ENCODE data around the gene TYMP.
"Not testable (repeated sequence)": the region's sequence is repeated elsewhere in the genome, so short reads cannot be mapped to it uniquely, and the experiment has no call there.

Gene TYMP

GRCh38 chr22:50545522-50546325, 15.9 kb upstream of the TYMP start, which contains the start of gene KLHDC7B:
Gene KLHDC7B (plus strand): TSS chr22:50545899. CDS start chr22:50546244, 345 bp downstream.
- no peak for TF ChIP-seq CTCF (IDR thresholded peaks at IDR 0.05; ENCODE audit: unreplicated experiment in 3 of 3)
- Mint-ChIP-seq H3K27ac (no peak within 1 kb of the TSS), H3K4me3 (no peak within 1 kb of the TSS), H3K4me1 (no peaks in the 10 kb centered on the region), H3K27me3 (ENCODE audit: low read depth) (peaks cover 12% of the 10 kb centered on the region), H3K9me3 (no peaks in the 10 kb centered on the region), H3K36me3 (ENCODE audit: low read depth) (no peaks in the 10 kb centered on the region)

GRCh38 chr22:50544746-50545253, 15.0 kb upstream of the TYMP start:
- Mint-ChIP-seq H3K4me1 (no peaks in the 10 kb centered on the region), H3K9me3 (no peaks in the 10 kb centered on the region), H3K36me3 (ENCODE audit: low read depth) (no peaks in the 10 kb centered on the region), H3K27ac (no peak overlapping the region), H3K27me3 (ENCODE audit: low read depth) (peaks cover 12% of the 10 kb centered on the region), H3K4me3 (no peak overlapping the region)
- TF ChIP-seq CTCF (IDR thresholded peaks at IDR 0.05; ENCODE audit: unreplicated experiment in 3 of 3), result no peak

GRCh38 chr22:50544078-50544745, 14.4 kb upstream of the TYMP start:
- peak; percentile 41 to 62 (median 52) for TF ChIP-seq CTCF (IDR thresholded peaks at IDR 0.05; ENCODE audit: unreplicated experiment in 3 of 3)
- Mint-ChIP-seq H3K27ac (no peak overlapping the region), H3K27me3 (ENCODE audit: low read depth) (peaks cover 16% of the 10 kb centered on the region), H3K4me1 (no peaks in the 10 kb centered on the region), H3K9me3 (no peaks in the 10 kb centered on the region), H3K4me3 (peak overlapping the region in 2 of 3 experiments; percentile 16 to 29), H3K36me3 (ENCODE audit: low read depth) (no peaks in the 10 kb centered on the region)

GRCh38 chr22:50542416-50542927, 12.7 kb upstream of the TYMP start:
- Mint-ChIP-seq H3K27ac (no peak overlapping the region), H3K36me3 (ENCODE audit: low read depth) (no peaks in the 10 kb centered on the region), H3K4me3 (peak overlapping the region in 2 of 3 experiments; percentile 1), H3K9me3 (no peaks in the 10 kb centered on the region), H3K27me3 (ENCODE audit: low read depth) (peaks cover 21% of the 10 kb centered on the region), H3K4me1 (no peaks in the 10 kb centered on the region)
- TF ChIP-seq CTCF (IDR thresholded peaks at IDR 0.05; ENCODE audit: unreplicated experiment in 3 of 3), result no peak

GRCh38 chr22:50541667-50542026, 11.8 kb upstream of the TYMP start:
- H3K4me3 Mint-ChIP-seq; H3K27ac Mint-ChIP-seq; H3K4me1 Mint-ChIP-seq; H3K9me3 Mint-ChIP-seq; H3K36me3 Mint-ChIP-seq (ENCODE audit: low read depth): not testable (repeated sequence)
- peaks cover 21% of the 10 kb centered on the region for H3K27me3 Mint-ChIP-seq (ENCODE audit: low read depth)

GRCh38 chr22:50540381-50540780, 10.6 kb upstream of the TYMP start:
- H3K4me3 Mint-ChIP-seq, result no peak overlapping the region

More at GRCh38 chr22:50540381-50540780, 10.6 kb upstream of the TYMP start:
- Mint-ChIP-seq H3K27me3 (ENCODE audit: low read depth) (peaks cover 21% of the 10 kb centered on the region), H3K4me1 (no peaks in the 10 kb centered on the region), H3K36me3 (ENCODE audit: low read depth) (no peaks in the 10 kb centered on the region), H3K9me3 (no peaks in the 10 kb centered on the region), H3K27ac (no peak overlapping the region)
- no peak for TF ChIP-seq CTCF (IDR thresholded peaks at IDR 0.05; ENCODE audit: unreplicated experiment in 3 of 3)
